Gastroesophageal sphincter (tissue), 4 donors: ENCODE measurements around the gene SPATA20. TPM values are rescaled to one million over a fixed set of nuclear protein-coding genes. Genes with fewer than 3 reads are reported as not detected.

ENCODE experiments used
- ATAC-seq: fragments of 150-250 bp; one replicate; pipeline ENCODE4 v1.9.1; 2016; ENCODE audit warnings: mild to moderate bottlenecking, moderate library complexity
- H3K27ac ChIP-seq, 4 donors: fragments of 200-600 bp; sonication (generic) in 3 of 4; 1 replicate in 3 of 4; 2 replicates in 1 of 4; pipeline ENCODE4 v1.5.1; 2016 to 2019
- H3K27me3 ChIP-seq: fragments of 200-600 bp; sonication (generic); one replicate; pipeline ENCODE4 v1.5.1; 2019
- H3K36me3 ChIP-seq, 2 donors: fragments of 200-600 bp; sonication (generic); one replicate each; pipeline ENCODE4 v1.5.1; 2019; ENCODE audit warnings: control low read depth in 1 of 2
- H3K4me1 ChIP-seq, 3 donors: fragments of 200-600 bp; sonication (generic); 1 replicate in 2 of 3; 2 replicates in 1 of 3; pipeline ENCODE4 v1.5.1; 2016 to 2019; ENCODE audit warnings: control low read depth in 2 of 3
- H3K4me3 ChIP-seq, 2 donors: fragments of 200-600 bp; sonication (generic); one replicate each; pipeline ENCODE4 v1.5.1; 2019; ENCODE audit warnings: mild to moderate bottlenecking in 1 of 2, moderate library complexity in 1 of 2
- H3K9me3 ChIP-seq, 3 donors: fragments of 200-600 bp; sonication (generic); one replicate each; pipeline ENCODE4 v1.5.1; 2017 to 2019; ENCODE audit warnings: control low read depth in 2 of 3
- CTCF ChIP-seq, 4 experiments: fragments of 200-600 bp in 2 of 4; fragments of 450-650 bp in 2 of 4; sonication (generic) in 1 of 4; IDR thresholded peaks; one replicate each; pipeline ENCODE4 v1.5.1; 2017 to 2019; ENCODE audit warnings: antibody characterized with exemption in 4 of 4, mild to moderate bottlenecking in 2 of 4, moderate library complexity in 2 of 4
- EP300 ChIP-seq: sonication (generic); formaldehyde crosslinking; IDR thresholded peaks from one replicate; pipeline ENCODE4 v1.6.1; 2017; ENCODE audit warnings: antibody characterized with exemption, mild to moderate bottlenecking
- POLR2A ChIP-seq, 2 donors: fragments of 450-650 bp; IDR thresholded peaks; one replicate each; pipeline ENCODE4 v1.6.1; 2017; ENCODE audit warnings: antibody characterized with exemption in 2 of 2, mild to moderate bottlenecking in 2 of 2, moderate library complexity in 1 of 2
- POLR2AphosphoS5 ChIP-seq: sonication (generic); formaldehyde crosslinking; IDR thresholded peaks from one replicate; pipeline ENCODE4 v1.6.1; 2017; ENCODE audit warnings: antibody characterized with exemption
- whole genome bisulfite sequencing, 2 donors: methylation state at CpG; one replicate each; pipeline ENCODE4 v1.1.5; 2018; ENCODE audit warnings: low coverage in 1 of 2; 5-methylcytosine and 5-hydroxymethylcytosine counted together
- total RNA-seq, 4 donors: library from RNA; depleted of rRNA; stranded (reverse); fragments of >200 nt; gene quantifications; one replicate each; pipeline ENCODE4 v1.1.0, GENCODE V29; 2016

SPATA20 gene
- total RNA-seq, 4 donors from 2014 or later: 45.0 to 75.3 (median 59.8) TPM

- peak within 1 kb of the TSS; percentile 55 to 75 for H3K4me3 ChIP-seq
- ATAC-seq: peak; percentile 85
- no peaks in the 10 kb centered on the region for H3K36me3 ChIP-seq
- no peaks in the 10 kb centered on the region for H3K27me3 ChIP-seq
- peak within 1 kb of the TSS; percentile 9 to 92 (median 80) for H3K27ac ChIP-seq
- TF ChIP-seq POLR2A (IDR thresholded peaks at IDR 0.05) (peak in 1 of 2 donors; percentile 25), EP300 (no peak), CTCF (IDR thresholded peaks at IDR 0.05) (peak in 2 of 4 experiments; percentile 21 to 49), POLR2AphosphoS5 (peak; percentile 20)
- peaks cover 0 to 18% (median 3%) of the 10 kb centered on the region in 3 donors for H3K4me1 ChIP-seq
- H3K9me3 ChIP-seq: no peaks in the 10 kb centered on the region
- 24 to 42% methylated on average over 9 to 11 of the region's 66 CpGs for WGBS, 2 donors
Observed at GRCh38 chr17:50507871-50508572, 39.0 kb upstream of the SPATA20 start, which contains the start of gene MYCBPAP. TSS of gene MYCBPAP (plus strand) at chr17:50508439. CDS start at chr17:50508675, 236 bp downstream.

- peak overlapping the region; percentile 55 to 75 for H3K4me3 ChIP-seq
- H3K27me3 ChIP-seq: no peaks in the 10 kb centered on the region
- no peaks in the 10 kb centered on the region for H3K36me3 ChIP-seq
- H3K4me1 ChIP-seq: peaks cover 0 to 18% (median 3%) of the 10 kb centered on the region in 3 donors
- TF ChIP-seq EP300: no peak
- no peak for TF ChIP-seq CTCF (IDR thresholded peaks at IDR 0.05)
- TF ChIP-seq POLR2AphosphoS5: no peak
- TF ChIP-seq POLR2A (IDR thresholded peaks at IDR 0.05): no peak
- H3K27ac ChIP-seq: peak overlapping the region in 3 of 4 donors; percentile 79 to 92 (median 81)
- no peaks in the 10 kb centered on the region for H3K9me3 ChIP-seq
- WGBS, 2 donors: 43 to 72% methylated on average over 9 to 15 of the region's 32 CpGs
- peak; percentile 8 for ATAC-seq
Observed at GRCh38 chr17:50508573-50509460, 38.2 kb upstream of the SPATA20 start.

DNA sequence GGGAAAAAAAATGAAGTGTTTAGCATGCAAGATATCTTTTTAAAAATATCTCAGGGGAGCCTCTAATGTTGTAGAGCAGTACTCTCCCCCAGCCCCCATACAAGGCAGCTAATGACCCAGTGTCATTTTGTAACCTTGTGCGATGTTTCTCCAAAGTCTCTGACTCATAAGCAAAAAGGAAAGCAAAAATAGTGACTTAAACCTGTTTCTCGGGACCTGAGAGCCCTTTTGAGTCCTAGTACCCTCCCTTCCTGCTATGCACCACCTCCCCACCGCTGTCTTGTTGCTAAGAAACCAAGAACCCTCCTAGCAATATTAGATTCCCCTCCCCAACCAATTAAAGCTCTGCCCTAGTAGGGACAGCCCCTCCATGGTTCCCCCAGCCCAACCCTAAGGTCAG is 35.9 kb upstream of the SPATA20 start:
- Histone ChIP-seq H3K27me3 (no peaks in the 10 kb centered on the region), H3K36me3 (no peaks in the 10 kb centered on the region), H3K27ac (no peak overlapping the region), H3K4me3 (no peak overlapping the region), H3K9me3 (no peaks in the 10 kb centered on the region), H3K4me1 (peaks cover 0 to 29% (median 3%) of the 10 kb centered on the region in 3 donors)
- no peak for TF ChIP-seq EP300
- no peak for TF ChIP-seq CTCF (IDR thresholded peaks at IDR 0.05)
- TF ChIP-seq POLR2A (IDR thresholded peaks at IDR 0.05): no peak
- no peak for TF ChIP-seq POLR2AphosphoS5
- no peak for ATAC-seq
- 24 to 34% methylated on average over 3 of the region's 3 CpGs for WGBS, 2 donors

- no peak for ATAC-seq
- Histone ChIP-seq H3K4me1 (peaks cover 0 to 19% (median 0%) of the 10 kb centered on the region in 3 donors), H3K36me3 (no peaks in the 10 kb centered on the region), H3K27me3 (no peaks in the 10 kb centered on the region), H3K9me3 (no peaks in the 10 kb centered on the region), H3K27ac (no peak overlapping the region), H3K4me3 (no peak overlapping the region)
- 67 to 72% methylated on average over 3 to 4 of the region's 4 CpGs for WGBS, 2 donors
- no peak for TF ChIP-seq POLR2AphosphoS5
- no peak for TF ChIP-seq CTCF (IDR thresholded peaks at IDR 0.05)
- no peak for TF ChIP-seq POLR2A (IDR thresholded peaks at IDR 0.05)
- no peak for TF ChIP-seq EP300
Observed at GRCh38 chr17:50513495-50513894, 33.5 kb upstream of the SPATA20 start.
